NCI-H2227 treated with DMSO at 0.1 percent for 48 hours (cell line): ENCODE results near the gene KMT2D.

ENCODE experiments used
- DNase-seq: peaks from one replicate; lab custom pipeline; 2025; lab: John Stamatoyannopoulos, UW

KMT2D gene

GRCh38 chr12:49052451-49053208 is 8.0 kb downstream of the KMT2D start:
- no peak for DNase-seq

GRCh38 chr12:49051777-49052438 is 8.7 kb downstream of the KMT2D start:
- DNase-seq = no peak

- no peak for DNase-seq
Measured at GRCh38 chr12:49051373-49051764, 9.2 kb downstream of the KMT2D start.

- no peak for DNase-seq
Measured at GRCh38 chr12:49050507-49051372, 9.9 kb downstream of the KMT2D start.

GRCh38 chr12:49049566-49050224 is 10.9 kb downstream of the KMT2D start:
- DNase-seq = no peak

GRCh38 chr12:49048953-49049352 is 11.6 kb downstream of the KMT2D start:
- no peak for DNase-seq

GRCh38 chr12:49046129-49046895 is 14.3 kb downstream of the KMT2D start:
- no peak for DNase-seq

GRCh38 chr12:49044660-49045059 is 15.9 kb downstream of the KMT2D start:
- no peak for DNase-seq

- no peak for DNase-seq
Measured at GRCh38 chr12:49043856-49044258, 16.7 kb downstream of the KMT2D start.

GRCh38 chr12:49043241-49043640 is 17.4 kb downstream of the KMT2D start:
- no peak for DNase-seq

GRCh38 chr12:49041881-49042484 is 18.6 kb downstream of the KMT2D start:
- DNase-seq = no peak

- DNase-seq = no peak
Measured at GRCh38 chr12:49041036-49041880, 19.3 kb downstream of the KMT2D start.

GRCh38 chr12:49040364-49040855 is 20.2 kb downstream of the KMT2D start:
- DNase-seq = no peak

- no peak for DNase-seq
Measured at GRCh38 chr12:49039421-49040363, 20.9 kb downstream of the KMT2D start.

- DNase-seq = no peak
Measured at GRCh38 chr12:49038291-49038955, 22.2 kb downstream of the KMT2D start.

- no peak for DNase-seq
Measured at GRCh38 chr12:49037947-49038237, 22.7 kb downstream of the KMT2D start.

GRCh38 chr12:49037111-49037946 is 23.3 kb downstream of the KMT2D start:
- DNase-seq = no peak
